Right ventricle myocardium superior (tissue), 1 donor: ENCODE measurements around the gene DKK1. TPM values are rescaled to one million over a fixed set of nuclear protein-coding genes. Genes with fewer than 3 reads are reported as not detected.

ENCODE experiments used
- ATAC-seq: fragments of 200-7000 bp; cut with Tn5 transposase; one replicate; pipeline ENCODE4 v1.9.1; 2020; ENCODE audit warnings: mild to moderate bottlenecking; ENCODE audit not compliant: poor library complexity
- DNase-seq: peaks from one replicate; pipeline ENCODE4 v3.0.0-alpha.2; 2020
- intact Hi-C: fragments of 100-400 bp; cut with DNase I; formaldehyde crosslinking; loops from one replicate; pipeline ENCODE4 v1.11.2; 2022
- total RNA-seq: library from RNA; stranded (reverse); fragmentation: NEBNext Ultra II Directional; extraction: Animal tissue kit (Norgen Biotek cat#: 25700); gene quantifications from one replicate; pipeline ENCODE4 v1.2.1, GENCODE V29; 2021
- donor health status: DM: no; HTN: yes; CAD: no; lungs with severe emphysema.

DKK1 gene
- total RNA-seq, 1 donor from 2014 or later: not detected

GRCh38 chr10:52314822-52315552, 906 bp downstream of the DKK1 start:
- ATAC-seq (peak; percentile 28), DNase-seq (no peak)
- intact Hi-C loops: no loop called here

- ATAC-seq (no peak), DNase-seq (no peak)
- intact Hi-C loops: no loop called here
Observed at GRCh38 chr10:52316001-52316400, 1.9 kb downstream of the DKK1 start.

- no peak for ATAC-seq
- DNase-seq: no peak
- intact Hi-C loops: no loop called here
Observed at GRCh38 chr10:52316500-52316899, 2.4 kb downstream of the DKK1 start.

GRCh38 chr10:52318136-52318701, 4.1 kb downstream of the DKK1 start:
- no peak for DNase-seq
- intact Hi-C loops: no loop called here
- ATAC-seq: no peak

GRCh38 chr10:52318822-52319464, 4.9 kb downstream of the DKK1 start:
- intact Hi-C loops: no loop called here
- ATAC-seq (no peak), DNase-seq (no peak)

GRCh38 chr10:52319926-52320325, 5.8 kb downstream of the DKK1 start:
- intact Hi-C loops: no loop called here
- no peak for ATAC-seq
- DNase-seq: no peak

- ATAC-seq (no peak), DNase-seq (no peak)
- intact Hi-C loops: no loop called here
Observed at GRCh38 chr10:52322323-52322722, 8.2 kb downstream of the DKK1 start.

GRCh38 chr10:52322936-52323335, 8.9 kb downstream of the DKK1 start:
- no peak for DNase-seq
- intact Hi-C loops: no loop called here
- ATAC-seq: no peak

- no peak for DNase-seq
- intact Hi-C loops: no loop called here
- no peak for ATAC-seq
Observed at GRCh38 chr10:52326382-52326781, 12.3 kb downstream of the DKK1 start.

GRCh38 chr10:52331638-52332364, 17.7 kb downstream of the DKK1 start:
- intact Hi-C loops: no loop called here
- no peak for ATAC-seq
- DNase-seq: no peak

GRCh38 chr10:52332815-52333214, 18.7 kb downstream of the DKK1 start:
- DNase-seq: no peak
- no peak for ATAC-seq
- intact Hi-C loops: no loop called here

- ATAC-seq: no peak
- no peak for DNase-seq
- intact Hi-C loops: no loop called here
Observed at GRCh38 chr10:52334595-52334994, 20.5 kb downstream of the DKK1 start.

- no peak for ATAC-seq
- DNase-seq: no peak
- intact Hi-C loops: no loop called here
Observed at GRCh38 chr10:52335665-52336064, 21.6 kb downstream of the DKK1 start.

- DNase-seq (no peak), ATAC-seq (no peak)
- intact Hi-C loops: no loop called here
Observed at GRCh38 chr10:52337225-52337624, 23.1 kb downstream of the DKK1 start.

GRCh38 chr10:52343439-52343838, 29.4 kb downstream of the DKK1 start:
- intact Hi-C loops: no loop called here
- DNase-seq: no peak
- no peak for ATAC-seq

GRCh38 chr10:52346394-52347326, 32.6 kb downstream of the DKK1 start:
- intact Hi-C loops: no loop called here
- DNase-seq (no peak), ATAC-seq (no peak)

GRCh38 chr10:52347327-52347667, 33.2 kb downstream of the DKK1 start:
- intact Hi-C loops: no loop called here
- ATAC-seq (no peak), DNase-seq (no peak)

- ATAC-seq: no peak
- DNase-seq: no peak
Observed at GRCh38 chr10:52348037-52348564, 34.0 kb downstream of the DKK1 start.

More at GRCh38 chr10:52348037-52348564, 34.0 kb downstream of the DKK1 start:
- intact Hi-C loops: no loop called here
